GM18508 (cell line): ENCODE data around the gene ZNF236.
"Not testable (repeated sequence)": the region's sequence is repeated elsewhere in the genome, so short reads cannot be mapped to it uniquely, and the experiment has no call there.

Experiments
- ATAC-seq: cut with Tn5 transposase; IDR thresholded peaks from one replicate; pipeline ENCODE4 v1.9.1; 2021; ENCODE audit warnings: moderate number of reproducible peaks; ENCODE audit not compliant: insufficient read depth, unreplicated experiment

The ZNF236 gene

DNA sequence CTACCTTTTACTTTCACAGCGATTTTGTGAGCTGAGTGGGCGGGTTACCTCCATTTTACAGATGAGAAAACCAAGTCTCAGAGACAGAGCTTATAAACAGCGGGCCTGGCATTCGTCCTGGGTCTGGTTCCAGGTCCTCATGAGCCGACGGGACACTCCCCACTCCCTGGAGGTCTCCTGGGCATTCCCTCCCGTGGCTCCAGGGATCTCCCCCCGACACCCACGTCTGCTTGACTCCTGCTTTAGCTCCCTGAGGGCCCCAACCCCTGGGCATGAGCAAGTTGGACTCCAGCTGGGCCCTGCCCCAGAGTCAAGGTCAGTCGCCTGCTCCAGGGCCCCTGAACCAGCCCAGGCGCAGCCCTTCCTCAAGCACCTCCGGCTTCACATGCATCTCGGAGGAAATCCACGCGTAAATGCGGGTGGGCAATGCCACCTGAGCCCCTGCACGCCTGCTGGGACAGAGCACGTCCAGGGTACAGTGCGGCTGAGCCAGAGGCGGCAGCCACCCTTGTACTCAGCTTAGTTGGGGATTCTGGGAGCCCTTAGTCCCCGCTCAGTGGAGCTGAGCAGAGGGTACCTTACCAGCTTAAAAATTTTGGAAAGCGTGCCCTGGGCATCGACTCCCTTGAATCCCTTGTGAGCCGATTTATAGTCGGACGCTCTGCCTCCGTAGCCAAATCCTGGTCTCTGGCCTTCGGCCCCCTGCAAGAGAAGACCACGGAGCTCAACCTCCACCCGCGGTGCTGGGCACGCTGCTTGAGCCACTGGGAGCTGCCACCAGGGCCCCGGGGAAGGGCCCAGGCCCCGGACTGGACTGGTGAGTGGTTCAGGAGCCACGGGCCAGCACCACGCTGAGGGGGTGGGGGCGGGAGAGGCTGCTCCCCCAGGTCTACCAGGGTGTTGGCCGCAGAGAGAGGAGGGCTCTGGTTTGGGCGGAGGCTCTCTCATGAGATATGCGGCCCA, 162.1 kb downstream of the ZNF236 start:
- ATAC-seq = no peak

DNA sequence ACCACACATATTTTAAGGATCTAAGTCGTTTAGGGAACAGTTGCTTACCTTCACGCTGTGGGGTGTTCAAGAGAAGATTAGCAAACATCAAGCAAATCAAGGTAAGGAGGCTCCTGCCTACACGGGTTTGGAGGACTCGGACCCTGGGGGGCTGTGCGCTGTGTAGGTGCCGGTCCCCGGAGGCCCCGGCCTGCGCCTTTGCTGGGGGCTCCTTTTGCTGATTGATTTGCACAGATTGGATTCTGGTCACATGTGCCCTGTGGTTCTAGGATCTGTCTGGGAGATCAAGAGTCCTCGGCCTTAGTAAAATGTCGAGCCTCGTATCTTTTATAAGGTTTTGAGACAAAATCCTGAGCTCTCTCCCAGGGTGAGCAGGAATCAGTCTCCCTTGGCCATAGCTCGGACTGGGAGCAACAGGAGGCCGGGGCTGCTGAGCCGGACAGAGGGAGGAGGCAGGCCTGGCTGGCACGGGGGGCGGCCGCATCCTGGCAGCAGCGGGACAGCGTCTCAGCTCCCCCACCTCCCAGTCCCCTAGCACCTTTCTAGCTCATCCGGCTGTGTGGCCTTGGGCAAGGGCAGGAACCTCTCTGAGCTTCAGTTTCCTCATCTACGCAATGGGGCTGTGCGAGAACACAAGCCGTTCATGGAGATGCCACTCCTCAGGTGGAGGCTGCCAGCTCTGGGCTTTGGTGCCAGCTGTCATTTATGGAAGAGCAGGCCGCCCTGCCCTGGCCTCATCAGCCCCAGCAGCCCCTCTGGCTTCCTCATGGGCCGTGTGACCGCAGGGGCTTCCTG, 163.0 kb downstream of the ZNF236 start:
- no peak for ATAC-seq

DNA sequence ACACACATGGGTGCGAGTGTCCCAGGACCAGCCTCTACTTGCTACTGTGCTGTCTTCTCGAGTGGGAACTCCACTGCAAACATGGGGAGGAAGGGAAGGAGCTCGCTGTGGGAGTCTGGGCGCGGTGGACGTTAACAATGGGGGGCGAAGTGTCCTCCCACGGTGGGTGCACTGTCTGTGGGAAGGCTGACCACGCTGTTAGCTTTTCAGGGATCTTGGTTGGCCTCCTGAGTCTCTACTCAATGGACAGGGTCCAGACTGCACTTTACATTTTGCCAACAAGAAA, 163.5 kb downstream of the ZNF236 start:
- no peak for ATAC-seq

DNA sequence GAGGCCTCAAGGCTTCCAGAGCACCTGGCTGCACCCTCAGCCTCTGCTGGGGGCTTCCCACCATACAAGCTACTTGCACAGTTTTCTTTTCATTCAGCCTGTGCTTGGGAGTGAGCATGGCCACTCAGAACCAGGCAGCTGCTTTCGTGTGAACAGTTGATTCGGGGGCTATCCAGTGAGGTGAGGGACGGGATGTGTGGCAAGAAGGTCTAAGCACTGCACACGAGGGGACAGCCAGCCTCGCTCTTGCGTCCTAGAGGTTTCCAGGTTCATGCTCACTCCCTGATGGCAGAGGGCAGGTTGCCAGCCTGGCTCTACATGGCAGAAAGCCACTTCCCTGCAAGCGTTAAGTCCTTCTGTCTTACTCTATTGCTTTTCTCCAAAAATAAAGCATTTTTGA, 164.0 kb downstream of the ZNF236 start:
- ATAC-seq = no peak

DNA sequence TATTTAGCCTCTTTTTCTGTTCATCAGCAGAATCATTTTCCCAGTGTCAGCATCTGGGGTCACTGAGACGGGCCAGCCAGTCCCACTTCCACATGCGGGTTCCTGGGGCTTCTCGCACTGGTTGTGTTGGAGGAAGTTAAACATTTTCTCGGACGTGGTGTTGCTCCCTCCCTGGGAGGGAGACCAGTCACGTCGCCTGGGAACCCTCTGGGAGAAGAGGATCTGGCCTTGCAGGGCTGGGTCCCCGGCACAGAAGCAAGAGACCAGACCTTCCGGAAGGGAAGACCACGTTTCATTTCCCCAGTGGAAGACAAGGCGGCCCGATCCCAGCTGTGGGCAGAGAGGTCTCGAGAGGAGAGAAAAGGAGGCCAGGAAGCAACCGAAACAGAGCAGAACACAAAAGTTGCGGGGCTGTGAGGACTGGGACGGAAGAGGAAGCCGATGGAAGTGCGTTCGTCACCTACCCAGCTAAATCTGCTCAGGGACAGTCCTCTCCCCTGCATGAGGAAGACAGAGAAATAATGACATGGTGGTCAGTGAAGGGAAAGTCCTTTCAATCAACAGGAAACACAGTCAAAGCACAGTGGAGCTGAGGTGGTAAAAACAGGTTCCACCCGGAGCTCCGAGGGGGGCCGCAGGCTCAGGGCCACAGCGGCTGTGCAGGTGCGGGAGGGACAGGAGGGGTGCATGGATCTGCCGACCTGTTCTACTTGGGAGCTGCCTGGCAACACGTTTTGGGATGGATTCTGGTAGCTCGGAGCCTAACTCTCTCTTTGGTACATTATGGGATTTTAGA, 165.9 kb downstream of the ZNF236 start:
- ATAC-seq = no peak

DNA sequence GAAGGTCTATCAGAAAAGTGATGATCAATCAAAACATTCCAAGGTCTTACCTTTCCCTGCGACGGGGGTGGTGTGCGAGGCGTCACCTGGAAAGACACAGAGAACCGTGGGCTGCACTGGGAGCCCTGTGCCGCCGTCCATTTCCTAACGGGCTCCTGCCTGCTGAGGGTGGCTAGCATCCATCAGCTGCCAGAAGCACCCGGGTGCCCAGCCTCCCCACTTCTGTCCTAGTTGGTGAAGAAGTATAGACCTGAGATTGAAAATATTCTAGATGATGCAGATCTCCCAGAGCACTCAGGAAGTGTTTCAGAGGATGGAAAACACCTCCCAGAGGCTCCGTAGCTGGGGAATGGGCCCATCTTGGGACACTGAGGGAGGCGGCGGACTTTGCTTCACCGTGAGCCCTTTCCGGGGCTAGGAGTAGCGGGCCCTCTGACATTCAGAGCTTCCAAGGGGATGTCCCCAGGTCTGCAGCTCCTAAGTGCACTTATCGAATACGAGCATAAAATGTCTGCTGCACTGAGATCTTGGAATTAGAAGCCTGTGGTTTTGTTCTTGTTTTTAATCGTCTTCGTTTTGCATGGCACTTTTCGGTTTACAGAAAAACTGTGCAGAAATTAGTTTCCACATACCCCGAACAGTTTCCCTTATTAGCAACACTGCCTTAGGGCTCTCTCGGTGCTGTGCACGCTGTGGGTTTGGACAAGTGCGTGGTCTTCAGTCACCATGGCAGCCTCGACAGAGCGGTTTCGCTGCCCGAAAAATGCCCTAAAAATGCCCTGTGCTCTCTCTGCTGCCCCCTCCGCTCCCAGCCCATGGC, 166.7 kb downstream of the ZNF236 start:
- no peak for ATAC-seq

DNA sequence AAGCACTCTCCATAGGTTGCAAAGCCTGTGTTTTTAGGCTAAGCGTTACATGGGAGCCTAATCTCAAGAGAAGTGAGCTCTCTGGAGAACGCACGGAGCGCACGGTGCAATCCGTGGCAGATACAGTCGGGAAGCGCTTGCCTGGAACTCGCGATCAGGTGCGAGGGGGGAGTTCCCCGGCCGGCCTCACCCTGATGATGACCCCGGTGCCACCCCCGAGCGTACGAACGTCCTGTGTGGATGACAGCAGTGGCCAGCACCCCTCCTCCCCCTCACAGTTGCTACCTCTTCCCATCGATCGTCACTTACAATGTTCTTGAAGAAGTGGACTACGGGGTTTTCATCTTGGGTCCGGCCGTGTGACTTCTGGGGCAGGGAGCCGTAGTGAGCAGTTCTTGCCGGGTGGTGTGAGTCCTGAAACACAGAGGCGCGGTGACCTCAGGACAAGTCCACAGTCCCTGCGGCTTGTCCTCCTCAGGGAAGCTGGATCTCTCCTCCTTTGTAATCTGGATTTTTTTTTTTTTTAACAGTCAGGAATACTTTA, 167.4 kb downstream of the ZNF236 start:
- ATAC-seq = no peak

DNA sequence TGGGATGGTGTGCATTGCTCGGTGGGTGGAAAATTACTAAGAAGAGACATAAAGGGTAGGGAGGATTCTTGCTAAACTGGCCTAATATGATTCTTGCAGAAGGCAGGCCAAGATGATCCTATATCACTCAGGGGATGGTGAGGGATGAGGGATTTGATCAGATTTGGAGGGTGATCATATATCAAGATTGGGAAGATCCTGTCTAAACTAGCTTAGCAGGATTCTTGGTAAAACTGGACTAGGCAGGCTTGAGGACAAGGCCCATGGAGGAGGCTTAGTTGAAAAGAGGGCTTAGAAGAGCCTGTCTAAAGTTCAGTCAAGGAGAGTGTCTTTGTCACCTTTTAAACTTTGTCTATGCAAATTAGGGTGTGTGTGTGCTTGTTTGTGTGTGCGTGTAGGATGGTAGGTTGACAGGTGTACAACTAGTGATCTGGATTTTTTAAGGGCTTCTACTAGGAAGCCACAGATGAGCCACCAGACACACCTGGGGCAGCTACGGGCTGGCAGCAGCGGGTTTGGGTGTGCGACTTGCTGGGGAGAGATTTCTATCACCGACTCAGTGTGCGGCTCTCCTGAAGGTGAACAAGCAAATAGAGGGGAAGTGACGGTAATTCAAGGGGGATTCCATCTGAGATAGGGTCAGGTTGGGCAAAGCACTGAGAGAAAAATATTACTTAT, 168.1 kb downstream of the ZNF236 start:
- ATAC-seq = not testable (repeated sequence)

DNA sequence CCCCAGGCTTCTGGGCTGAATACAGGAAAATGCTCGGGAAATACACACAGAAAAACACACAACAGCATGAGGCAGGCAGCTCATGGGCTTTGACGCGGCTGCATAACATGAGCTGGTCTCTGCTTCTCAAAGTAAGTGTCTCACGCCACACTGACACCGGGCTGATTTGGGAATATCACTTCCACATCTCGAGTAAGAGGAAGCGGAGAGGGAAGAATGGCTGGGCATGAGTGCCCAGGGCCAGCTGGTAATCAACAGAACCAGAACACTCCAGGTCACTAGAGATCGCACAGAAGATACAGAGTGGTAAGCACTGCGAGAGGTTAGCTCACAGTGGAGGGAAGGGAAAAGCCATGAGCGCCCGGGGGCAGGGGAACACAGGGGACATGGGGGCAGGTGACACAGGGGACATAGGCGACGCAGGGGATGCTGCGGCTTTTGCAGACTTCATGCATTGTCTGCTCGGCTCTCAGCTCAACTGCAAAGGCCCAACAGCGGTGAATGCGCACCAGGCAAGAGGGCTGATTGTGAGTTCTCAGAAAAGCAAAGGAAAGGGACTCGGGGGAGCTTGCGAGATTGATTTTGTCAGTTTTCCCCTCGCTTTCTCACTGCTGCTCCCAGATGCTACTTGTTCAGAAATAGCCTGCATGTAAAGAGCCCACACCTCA, 168.8 kb downstream of the ZNF236 start:
- no peak for ATAC-seq

DNA sequence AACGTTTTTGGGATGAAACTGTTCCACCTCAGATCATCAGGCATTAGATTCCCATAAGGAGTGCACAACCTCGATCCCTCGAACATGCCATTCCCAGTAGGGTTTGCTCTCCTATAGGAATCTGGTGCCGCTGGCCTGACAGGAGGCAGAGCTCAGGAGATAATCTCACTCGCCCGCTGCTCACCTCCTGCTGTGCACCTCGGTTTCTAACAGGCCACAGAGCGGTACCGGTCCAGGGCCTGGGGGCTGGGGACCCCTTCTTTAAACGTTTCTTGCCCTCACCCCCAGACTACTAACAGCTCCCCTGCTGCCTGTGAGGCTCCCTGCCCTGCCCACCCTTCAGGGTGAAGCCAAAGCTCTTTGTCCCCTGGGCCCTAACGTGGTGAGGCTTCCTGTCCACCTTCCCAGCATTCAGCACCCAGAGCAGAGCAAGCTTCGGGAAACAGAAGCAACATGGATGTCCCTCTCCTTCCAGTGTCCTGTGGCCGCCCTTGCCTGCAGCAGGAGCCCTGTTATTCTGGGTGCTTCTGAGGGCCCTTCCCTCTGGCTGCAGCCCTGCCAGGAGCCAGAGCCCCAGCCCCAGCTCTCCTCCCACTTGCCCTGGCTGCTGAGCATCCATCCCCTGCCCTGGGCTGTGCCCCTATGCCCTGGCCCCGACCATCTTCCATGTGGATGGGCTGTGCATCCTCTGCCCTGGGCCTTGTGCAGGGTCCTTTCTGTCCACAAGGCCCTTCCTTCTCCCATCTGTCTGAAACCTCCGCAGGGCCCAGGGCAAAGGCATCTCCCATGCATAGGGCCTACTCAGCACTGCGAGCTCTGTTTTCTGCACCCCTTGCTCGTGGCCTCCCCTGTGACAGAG, 170.1 kb downstream of the ZNF236 start:
- no peak for ATAC-seq

DNA sequence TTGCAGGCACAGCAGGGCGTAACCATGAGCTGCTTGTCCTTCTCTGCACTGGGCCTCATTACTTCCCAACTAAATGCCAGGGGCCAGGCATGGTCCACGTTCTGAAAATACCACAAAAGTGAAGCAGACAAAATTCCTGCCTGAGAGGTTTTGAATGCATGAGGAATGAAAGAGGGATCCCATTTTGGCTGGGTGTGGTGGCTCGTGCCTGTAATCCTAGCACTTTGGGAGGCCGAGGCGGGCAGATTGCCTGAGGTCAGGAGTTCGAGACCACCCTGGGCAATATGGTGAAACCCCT, 170.7 kb downstream of the ZNF236 start:
- no peak for ATAC-seq

DNA sequence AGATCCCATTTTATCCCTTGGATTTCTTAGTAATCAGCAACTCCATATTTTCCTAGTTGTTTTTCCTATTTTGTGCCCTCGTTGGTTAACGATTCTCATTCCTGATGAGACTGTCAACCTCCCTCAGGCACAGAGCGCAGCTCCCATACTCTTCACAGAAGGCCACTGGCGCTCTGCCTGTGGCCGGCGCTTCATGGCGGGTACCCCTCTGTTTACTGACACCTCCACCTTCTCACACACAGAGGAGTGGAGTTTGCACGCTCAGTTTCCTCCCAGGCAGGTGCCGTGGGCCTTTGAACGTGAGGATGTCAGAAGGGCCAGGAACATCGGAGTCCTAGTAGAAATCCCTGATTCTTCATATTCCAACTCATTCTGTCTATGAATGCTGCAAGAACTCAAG, 171.2 kb downstream of the ZNF236 start:
- ATAC-seq = no peak

DNA sequence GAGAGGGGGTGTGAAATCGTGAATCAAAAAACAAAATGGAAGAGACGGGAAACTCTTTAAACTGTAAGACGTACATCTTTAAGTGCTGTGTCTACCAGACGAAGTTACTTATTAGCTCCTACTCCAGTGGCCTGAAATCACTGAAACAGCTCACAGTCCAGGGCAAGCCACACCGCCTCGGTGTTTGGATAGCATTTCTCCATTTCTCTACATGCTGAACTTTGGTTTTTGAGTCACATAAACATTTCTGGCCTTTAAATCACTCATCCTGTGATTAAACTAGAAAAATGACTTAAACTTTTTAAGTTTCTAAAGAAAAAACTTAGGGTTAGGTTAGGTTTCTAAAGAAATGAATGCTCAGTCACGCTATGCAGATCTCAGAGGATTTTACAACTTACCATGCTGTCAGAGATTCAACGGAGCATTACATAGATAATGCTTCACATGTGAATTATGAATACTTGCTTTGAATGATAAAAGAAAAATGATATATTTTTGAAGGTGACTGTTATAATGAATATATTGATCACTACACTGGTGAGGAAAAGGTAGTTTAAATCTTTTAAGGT, 171.8 kb downstream of the ZNF236 start:
- no peak for ATAC-seq

DNA sequence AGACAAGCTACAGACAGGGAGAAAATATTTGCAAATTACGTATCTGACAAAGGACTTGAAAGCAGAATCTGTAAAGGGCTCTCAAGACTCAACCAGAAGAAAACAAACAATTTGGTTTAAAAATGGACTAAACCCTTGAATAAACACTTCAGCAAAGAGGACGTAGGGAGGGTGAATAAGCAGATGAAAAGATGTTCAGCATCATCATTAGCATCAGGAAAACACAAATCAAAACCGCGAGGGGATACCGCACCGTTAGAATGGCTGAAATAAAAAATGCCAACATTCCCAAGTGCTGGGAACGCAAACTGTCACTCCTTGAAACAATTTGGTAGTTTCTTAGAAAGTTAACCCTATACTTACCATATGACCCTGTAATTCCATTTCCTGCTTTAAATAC, 173.5 kb downstream of the ZNF236 start:
- no peak for ATAC-seq

DNA sequence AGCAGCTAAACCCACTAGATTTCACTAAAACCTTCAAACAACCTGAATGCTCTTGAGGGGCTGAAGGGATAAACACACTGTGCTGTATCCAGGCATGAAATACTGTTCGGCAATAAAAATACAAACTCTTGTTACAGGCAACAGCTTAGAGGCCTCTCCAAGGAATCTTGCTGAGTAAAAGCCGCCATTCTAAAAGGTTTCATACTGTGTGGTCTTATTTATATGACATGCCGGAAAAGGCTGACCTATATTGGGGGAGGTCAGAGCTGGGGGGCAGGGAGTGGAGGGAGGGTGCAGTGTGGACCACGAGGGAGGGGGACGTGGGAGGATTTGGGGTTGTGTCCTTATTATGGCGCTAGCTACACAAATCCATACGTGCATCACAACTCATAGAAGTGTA, 174.1 kb downstream of the ZNF236 start:
- no peak for ATAC-seq

DNA sequence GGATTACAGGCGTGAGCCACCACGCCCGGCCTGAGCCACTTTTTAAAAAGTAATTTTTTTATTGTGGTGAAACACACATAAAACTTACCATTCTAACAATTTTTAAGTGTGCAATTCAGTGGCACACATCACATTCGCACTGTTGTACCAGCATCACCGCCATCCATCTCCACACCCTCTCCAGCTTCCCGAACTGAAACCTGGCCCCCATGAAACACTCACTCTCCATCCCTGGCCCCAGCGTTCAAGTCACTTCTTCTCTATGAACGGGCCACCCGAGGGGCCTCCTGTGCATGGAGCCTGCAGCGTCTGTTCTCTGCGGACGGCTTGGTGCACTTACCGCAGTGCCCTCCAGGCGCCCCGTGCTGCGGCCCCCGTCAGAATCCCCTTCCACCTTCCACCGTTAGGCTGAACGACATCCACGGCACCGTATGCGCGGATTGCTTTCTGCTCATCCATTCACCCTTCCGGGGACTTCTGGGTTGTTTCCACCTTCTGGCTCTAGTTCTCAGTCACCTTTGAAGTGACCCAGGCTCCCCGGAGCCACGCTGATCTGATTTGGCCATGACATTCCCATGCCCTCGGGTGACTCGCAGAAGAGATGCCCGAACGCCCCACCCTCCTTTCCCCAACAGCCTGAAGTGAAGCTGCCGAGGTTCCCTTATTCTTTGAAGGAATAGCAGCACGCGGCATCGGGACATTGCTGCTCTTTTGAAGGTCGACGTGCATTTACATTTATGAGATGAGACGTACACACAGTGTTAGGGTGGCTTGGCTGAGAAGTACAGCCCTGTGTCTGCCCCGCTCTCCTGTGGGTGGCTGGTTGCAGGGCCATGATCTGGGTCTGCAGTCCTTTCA, 175.8 kb downstream of the ZNF236 start:
- ATAC-seq = no peak

DNA sequence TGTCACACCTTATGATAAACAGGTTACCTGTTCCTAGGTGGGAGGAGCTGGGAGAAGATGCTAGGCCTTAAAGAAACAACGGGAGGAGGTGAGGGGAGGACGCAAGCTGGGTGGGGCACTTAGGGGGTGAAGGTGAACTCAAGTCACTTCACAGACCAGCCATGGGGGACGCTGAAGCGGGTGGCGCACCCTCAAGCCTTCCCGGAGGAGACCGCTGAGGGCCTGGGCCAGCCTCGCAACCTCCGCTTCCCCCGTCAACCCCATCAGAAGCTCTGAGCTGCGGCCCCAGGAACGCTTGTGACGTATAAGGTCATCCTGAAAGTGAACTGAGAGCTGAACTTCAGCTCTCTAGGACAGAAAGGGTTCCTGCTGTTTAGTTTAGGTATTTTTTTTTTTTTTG, 176.7 kb downstream of the ZNF236 start:
- ATAC-seq = no peak
